Thyroid gland (tissue), 4 donors: Measurements from ENCODE around the gene COL6A2. TPM values are rescaled to one million over a fixed set of nuclear protein-coding genes. Genes with fewer than 3 reads are reported as not detected.

Experiments
- DNase-seq, 2 donors: peaks; one replicate each; pipeline ENCODE4 v3.0.0-alpha.2; 2019
- H3K27ac ChIP-seq, 3 donors: fragments of 200-600 bp; sonication (generic); 1 replicate in 2 of 3; 2 replicates in 1 of 3; pipeline ENCODE4 v1.5.1; 2016 to 2019; ENCODE audit warnings: mild to moderate bottlenecking in 1 of 3, moderate library complexity in 1 of 3
- H3K27me3 ChIP-seq: fragments of 200-600 bp; sonication (generic); one replicate; pipeline ENCODE4 v1.5.1; 2019
- H3K36me3 ChIP-seq, 2 donors: fragments of 200-600 bp; sonication (generic); one replicate each; pipeline ENCODE4 v1.5.1; 2016 to 2019
- H3K4me1 ChIP-seq, 2 donors: fragments of 200-600 bp; sonication (generic); one replicate each; pipeline ENCODE4 v1.5.1; 2017 to 2019
- H3K4me3 ChIP-seq, 3 donors: fragments of 200-600 bp; sonication (generic); replicated peaks in 1 of 3; 1 replicate in 2 of 3; 2 replicates in 1 of 3; pipeline ENCODE4 v1.5.1; 2016; ENCODE audit warnings: mild to moderate bottlenecking in 1 of 3
- H3K9me3 ChIP-seq: fragments of 200-600 bp; sonication (generic); one replicate; pipeline ENCODE4 v1.5.1; 2017
- CTCF ChIP-seq, 6 experiments: fragments of 200-600 bp in 3 of 6; fragments of 450-650 bp in 3 of 6; sonication (generic) in 3 of 6; IDR thresholded peaks; one replicate each; pipeline ENCODE4 v1.5.1; 2016 to 2019; ENCODE audit warnings: antibody characterized with exemption in 6 of 6, mild to moderate bottlenecking in 2 of 6, inconsistent platforms in 1 of 6, moderate library complexity in 1 of 6
- POLR2A ChIP-seq, 2 donors: fragments of 450-650 bp; IDR thresholded peaks; one replicate each; pipeline ENCODE4 v1.6.1; 2017; ENCODE audit warnings: antibody characterized with exemption in 2 of 2, mild to moderate bottlenecking in 2 of 2, moderate library complexity in 1 of 2
- WGBS, 2 donors: methylation state at CpG; one replicate each; pipeline ENCODE4 v1.1.5; 2017; 5-methylcytosine and 5-hydroxymethylcytosine counted together
- intact Hi-C: fragments of 100-400 bp; cut with DNase I; formaldehyde crosslinking; loops from one replicate; pipeline ENCODE4 v1.15.1; 2023
- total RNA-seq, 4 donors: library from RNA; depleted of rRNA; stranded (reverse); fragments of >200 nt; gene quantifications; one replicate each; pipeline ENCODE4 v1.2.3, GENCODE V29; 2016

The COL6A2 gene
- total RNA-seq, 4 donors from 2014 or later: 79.4 to 191 (median 172) TPM

- Histone ChIP-seq H3K4me1 (peaks cover 0 to 14% of the 10 kb centered on the region in 2 donors), H3K36me3 (no peaks in the 10 kb centered on the region), H3K9me3 (no peaks in the 10 kb centered on the region), H3K27me3 (no peaks in the 10 kb centered on the region), H3K4me3 (no peak overlapping the region), H3K27ac (no peak overlapping the region)
- WGBS, 2 donors: 79 to 82% methylated on average over 16 of the region's 16 CpGs
- intact Hi-C loops: no loop called here
- DNase-seq: no peak
- TF ChIP-seq POLR2A (IDR thresholded peaks at IDR 0.05) (no peak), CTCF (IDR thresholded peaks at IDR 0.05) (no peak)
These were observed 2.7 kb upstream of the COL6A2 start for GRCh38 chr21:46095083-46095719.

- Histone ChIP-seq H3K4me3 (no peak overlapping the region), H3K9me3 (no peaks in the 10 kb centered on the region), H3K27me3 (no peaks in the 10 kb centered on the region), H3K36me3 (no peaks in the 10 kb centered on the region), H3K27ac (no peak overlapping the region), H3K4me1 (peaks cover 0 to 14% of the 10 kb centered on the region in 2 donors)
- DNase-seq: no peak
- TF ChIP-seq CTCF (IDR thresholded peaks at IDR 0.05): no peak
- TF ChIP-seq POLR2A (IDR thresholded peaks at IDR 0.05): no peak
- intact Hi-C loops: no loop called here
- 88 to 93% methylated on average over 12 of the region's 12 CpGs for WGBS, 2 donors
These were observed 1.9 kb upstream of the COL6A2 start for GRCh38 chr21:46095814-46096595.

- WGBS, 2 donors: 86% methylated on average over 5 to 10 of the region's 16 CpGs
- Histone ChIP-seq H3K4me3 (peak overlapping the region in 1 of 3 donors; percentile 80), H3K27me3 (no peaks in the 10 kb centered on the region), H3K36me3 (no peaks in the 10 kb centered on the region), H3K4me1 (peaks cover 0 to 14% of the 10 kb centered on the region in 2 donors), H3K9me3 (no peaks in the 10 kb centered on the region), H3K27ac (peak overlapping the region in 2 of 3 donors; percentile 80)
- DNase-seq: peak in 1 of 2 donors; percentile 0
- TF ChIP-seq POLR2A (IDR thresholded peaks at IDR 0.05) (no peak), CTCF (IDR thresholded peaks at IDR 0.05) (no peak)
- intact Hi-C loops: no loop called here
These were observed 1.1 kb upstream of the COL6A2 start for GRCh38 chr21:46096596-46097335.

- Histone ChIP-seq H3K4me3 (peak overlapping the region in 2 of 3 donors; percentile 20 to 80), H3K4me1 (peaks cover 0 to 11% of the 10 kb centered on the region in 2 donors), H3K27me3 (no peaks in the 10 kb centered on the region), H3K9me3 (no peaks in the 10 kb centered on the region), H3K36me3 (no peaks in the 10 kb centered on the region), H3K27ac (peak overlapping the region; percentile 64 to 80 (median 80))
- TF ChIP-seq CTCF (IDR thresholded peaks at IDR 0.05) (no peak), POLR2A (IDR thresholded peaks at IDR 0.05) (no peak)
- intact Hi-C loops: loop anchor here (2.0 kb wide), 1 partner anchor 126 kb away; no protein-coding TSS in a partner anchor
- 25% methylated on average over 1 of the region's 94 CpGs; no CpG with 5 or more reads in 1 of the 2 donors for WGBS, 2 donors
- DNase-seq: peak in 1 of 2 donors; percentile 2
These were observed 610 bp downstream of the COL6A2 start for GRCh38 chr21:46098303-46099141.
